ENCODE results near the gene EDN2. TPM values are rescaled to one million over a fixed set of nuclear protein-coding genes. Genes with fewer than 3 reads are reported as not detected.

EDN2 gene
- total RNA-seq, 4 donors from 2014 or later: 0.50 to 1.1 TPM; not detected in 2

- no peaks in the 10 kb centered on the region for H3K36me3 ChIP-seq
- no peak overlapping the region for H3K27ac ChIP-seq
- peaks cover 0 to 5% (median 0%) of the 10 kb centered on the region in 3 donors for H3K4me1 ChIP-seq
- H3K27me3 ChIP-seq: no peaks in the 10 kb centered on the region
- TF ChIP-seq POLR2A (IDR thresholded peaks at IDR 0.05) (no peak), POLR2AphosphoS5 (IDR thresholded peaks at IDR 0.05) (no peak), CTCF (IDR thresholded peaks at IDR 0.05) (no peak), EP300 (IDR thresholded peaks at IDR 0.05) (no peak)
- H3K9me3 ChIP-seq: no peaks in the 10 kb centered on the region
- 87 to 100% methylated on average over 1 to 3 of the region's 12 CpGs for WGBS, 2 donors (ENCODE audit: low coverage in 1 of 2)
- no peak overlapping the region for H3K4me3 ChIP-seq
- ATAC-seq: no peak
These were observed 37.3 kb upstream of the EDN2 start for GRCh38 chr1:41521766-41522165.

GRCh38 chr1:41520951-41521752 is 36.7 kb upstream of the EDN2 start:
- no peak for ATAC-seq
- TF ChIP-seq CTCF (IDR thresholded peaks at IDR 0.05): no peak
- no peak overlapping the region for H3K27ac ChIP-seq
- no CpG with 5 or more reads among the region's 15 CpGs for WGBS, 2 donors (ENCODE audit: low coverage in 1 of 2)
- no peaks in the 10 kb centered on the region for H3K27me3 ChIP-seq
- no peaks in the 10 kb centered on the region for H3K36me3 ChIP-seq
- no peaks in the 10 kb centered on the region for H3K9me3 ChIP-seq
- H3K4me3 ChIP-seq: no peak overlapping the region
- H3K4me1 ChIP-seq: peaks cover 0 to 11% (median 2%) of the 10 kb centered on the region in 3 donors

GRCh38 chr1:41519667-41520066 is 35.2 kb upstream of the EDN2 start:
- 92 to 98% methylated on average over 4 of the region's 5 CpGs for WGBS, 2 donors (ENCODE audit: low coverage in 1 of 2)
- Histone ChIP-seq H3K9me3 (no peaks in the 10 kb centered on the region), H3K4me1 (peaks cover 0 to 25% (median 7%) of the 10 kb centered on the region in 3 donors), H3K36me3 (no peaks in the 10 kb centered on the region), H3K27ac (no peak overlapping the region), H3K4me3 (no peak overlapping the region), H3K27me3 (no peaks in the 10 kb centered on the region)
- no peak for ATAC-seq
- TF ChIP-seq POLR2A (IDR thresholded peaks at IDR 0.05) (no peak), CTCF (IDR thresholded peaks at IDR 0.05) (no peak), POLR2AphosphoS5 (IDR thresholded peaks at IDR 0.05) (no peak), EP300 (IDR thresholded peaks at IDR 0.05) (no peak)

GRCh38 chr1:41518471-41518870 is 34.0 kb upstream of the EDN2 start:
- no peaks in the 10 kb centered on the region for H3K27me3 ChIP-seq
- no peak overlapping the region for H3K27ac ChIP-seq
- no peaks in the 10 kb centered on the region for H3K9me3 ChIP-seq
- no peak for ATAC-seq
- H3K4me3 ChIP-seq: no peak overlapping the region
- WGBS, 2 donors (ENCODE audit: low coverage in 1 of 2): 93 to 100% methylated on average over 1 to 3 of the region's 5 CpGs
- H3K36me3 ChIP-seq: no peaks in the 10 kb centered on the region
- TF ChIP-seq POLR2AphosphoS5 (IDR thresholded peaks at IDR 0.05) (no peak), EP300 (IDR thresholded peaks at IDR 0.05) (no peak), POLR2A (IDR thresholded peaks at IDR 0.05) (no peak), CTCF (IDR thresholded peaks at IDR 0.05) (no peak)
- peaks cover 0 to 25% (median 7%) of the 10 kb centered on the region in 3 donors for H3K4me1 ChIP-seq

GRCh38 chr1:41517062-41517438 is 32.6 kb upstream of the EDN2 start:
- no peak overlapping the region for H3K27ac ChIP-seq
- no peaks in the 10 kb centered on the region for H3K9me3 ChIP-seq
- WGBS, 2 donors (ENCODE audit: low coverage in 1 of 2): 74% methylated on average over 3 of the region's 3 CpGs; no CpG with 5 or more reads in 1 of the 2 donors
- H3K36me3 ChIP-seq: peaks cover 0 to 8% of the 10 kb centered on the region in 2 donors
- ATAC-seq: no peak
- no peak overlapping the region for H3K4me3 ChIP-seq
- H3K27me3 ChIP-seq: no peaks in the 10 kb centered on the region
- H3K4me1 ChIP-seq: peaks cover 0 to 25% (median 7%) of the 10 kb centered on the region in 3 donors
- TF ChIP-seq POLR2AphosphoS5 (IDR thresholded peaks at IDR 0.05) (no peak), CTCF (IDR thresholded peaks at IDR 0.05) (no peak), EP300 (IDR thresholded peaks at IDR 0.05) (no peak), POLR2A (IDR thresholded peaks at IDR 0.05) (no peak)

Measured in gastroesophageal sphincter (tissue), 4 donors.